ENCODE data around the gene CACNA2D3.

DNA sequence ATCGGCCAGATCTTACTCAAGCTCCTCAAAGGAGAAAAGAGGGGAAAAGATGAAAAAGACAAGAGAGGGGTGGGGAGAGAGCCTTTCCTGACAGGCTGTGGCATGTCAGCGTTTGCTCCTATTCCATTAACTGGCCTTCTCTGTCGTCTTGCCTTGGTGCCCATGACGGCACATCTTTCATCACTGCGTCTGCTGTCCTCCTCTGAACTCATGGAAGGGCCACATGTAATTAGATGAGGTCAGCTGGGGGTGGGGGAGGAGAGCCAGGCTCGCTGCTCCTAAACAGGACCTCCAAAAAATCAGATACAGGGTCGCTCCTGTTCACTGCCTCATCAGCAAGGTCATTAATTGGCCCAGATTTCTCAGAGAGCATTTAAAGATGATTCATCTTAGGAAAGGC, 755.8 kb downstream of the CACNA2D3 start:
- TF ChIP-seq EZH2 (IDR thresholded peaks at IDR 0.05) (no peak), EZH2phosphoT487 (IDR thresholded peaks at IDR 0.05) (no peak)
